NCI-H187 treated with DMSO at 0.1 percent for 48 hours (cell line): ENCODE results near the gene OR10K2.
"Not testable (repeated sequence)": the region's sequence is repeated elsewhere in the genome, so short reads cannot be mapped to it uniquely, and the experiment has no call there.

Experiments used
- DNase-seq: peaks from one replicate; lab custom pipeline; 2025; lab: John Stamatoyannopoulos, UW

Gene OR10K2

GRCh38 chr1:158426137-158426536, at the start of gene OR10K2:
OR10K2 (minus strand) TSS chr1:158426237; CDS start chr1:158420866, 5,371 bp downstream.
- no peak for DNase-seq

- DNase-seq = no peak
Observed at GRCh38 chr1:158471920-158472319, 45.9 kb upstream of the OR10K2 start, which contains the start of gene OR10R2. OR10R2 (plus strand) TSS chr1:158472220; CDS start chr1:158472326, 106 bp downstream.

- DNase-seq = no peak
Observed at GRCh38 chr1:158461534-158461933, 35.5 kb upstream of the OR10K2 start, which contains the start of gene OR10K1. OR10K1 (plus strand) TSS chr1:158461834; CDS start chr1:158465562, 3,728 bp downstream.

- no peak for DNase-seq
Observed at GRCh38 chr1:158458263-158458662, 32.2 kb upstream of the OR10K2 start.

GRCh38 chr1:158457246-158457645, 31.2 kb upstream of the OR10K2 start:
- DNase-seq = no peak

GRCh38 chr1:158454537-158454936, 28.5 kb upstream of the OR10K2 start:
- DNase-seq = no peak

- DNase-seq = no peak
Observed at GRCh38 chr1:158445376-158445775, 19.3 kb upstream of the OR10K2 start.

- DNase-seq = no peak
Observed at GRCh38 chr1:158434741-158435140, 8.7 kb upstream of the OR10K2 start.

GRCh38 chr1:158430163-158430562, 4.1 kb upstream of the OR10K2 start:
- not testable (repeated sequence) for DNase-seq

GRCh38 chr1:158425027-158425426, 1.0 kb downstream of the OR10K2 start:
- DNase-seq = no peak

GRCh38 chr1:158422212-158422611, 3.8 kb downstream of the OR10K2 start:
- DNase-seq = no peak

- no peak for DNase-seq
Observed at GRCh38 chr1:158417586-158417985, 8.5 kb downstream of the OR10K2 start.

- no peak for DNase-seq
Observed at GRCh38 chr1:158414651-158415345, 11.2 kb downstream of the OR10K2 start.

GRCh38 chr1:158407092-158407491, 18.9 kb downstream of the OR10K2 start:
- no peak for DNase-seq

GRCh38 chr1:158400871-158401270, 25.2 kb downstream of the OR10K2 start:
- DNase-seq = no peak

- no peak for DNase-seq
Observed at GRCh38 chr1:158398818-158399514, 27.1 kb downstream of the OR10K2 start, which contains the start of gene OR10T2. OR10T2 (minus strand) TSS chr1:158399466; CDS start chr1:158399466, 0 bp downstream.

- no peak for DNase-seq
Observed at GRCh38 chr1:158396646-158397045, 29.4 kb downstream of the OR10K2 start.

GRCh38 chr1:158393476-158393875, 32.6 kb downstream of the OR10K2 start:
- no peak for DNase-seq

- no peak for DNase-seq
Observed at GRCh38 chr1:158391099-158391498, 34.9 kb downstream of the OR10K2 start.

GRCh38 chr1:158390331-158390730, 35.7 kb downstream of the OR10K2 start:
- no peak for DNase-seq

GRCh38 chr1:158374860-158375259, 51.2 kb downstream of the OR10K2 start:
- DNase-seq = no peak

- not testable (repeated sequence) for DNase-seq
Observed at GRCh38 chr1:158374101-158374500, 51.9 kb downstream of the OR10K2 start.
